Neural progenitor cell (in vitro differentiated cells): ENCODE results near the gene ZNF223. TPM values are rescaled to one million over a fixed set of nuclear protein-coding genes. Genes with fewer than 3 reads are reported as not detected.

Experiments used
- DNase-seq: peaks from one replicate; pipeline ENCODE4 v3.0.0-alpha.2; 2016; ENCODE audit warnings: low spot score
- H2AFZ ChIP-seq: fragments of 200-600 bp; sonication (generic); replicated peaks from 2 replicates; pipeline ENCODE4 v1.6.1; 2016; ENCODE audit warnings: antibody characterized with exemption
- H3F3A ChIP-seq: fragments of 200-600 bp; sonication (generic); 2 replicates; pipeline ENCODE4 v1.6.1; 2016; ENCODE audit warnings: antibody characterized with exemption, low read depth
- H3K27ac ChIP-seq: fragments of 200-600 bp; sonication (generic); 2 replicates; pipeline ENCODE4 v1.5.1; 2016; ENCODE audit warnings: mild to moderate bottlenecking
- H3K27me3 ChIP-seq: fragments of 200-600 bp; sonication (generic); 2 replicates; pipeline ENCODE4 v1.6.1; 2016; ENCODE audit warnings: mild to moderate bottlenecking, moderate library complexity
- H3K36me3 ChIP-seq: fragments of 200-600 bp; sonication (generic); 2 replicates; pipeline ENCODE4 v1.5.1; 2016
- H3K4me1 ChIP-seq: fragments of 200-600 bp; sonication (generic); 2 replicates; pipeline ENCODE4 v1.6.1; 2016; ENCODE audit warnings: mixed run types
- H3K4me2 ChIP-seq: fragments of 200-600 bp; sonication (generic); 2 replicates; pipeline ENCODE4 v1.6.1; 2016
- H3K4me3 ChIP-seq: fragments of 200-600 bp; sonication (generic); 2 replicates; pipeline ENCODE4 v1.5.1; 2016
- H3K79me2 ChIP-seq: fragments of 200-600 bp; sonication (generic); 2 replicates; pipeline ENCODE4 v1.6.1; 2016; ENCODE audit warnings: low read depth
- H3K9ac ChIP-seq: fragments of 200-600 bp; sonication (generic); 2 replicates; pipeline ENCODE4 v1.6.1; 2016
- H3K9me3 ChIP-seq: fragments of 200-600 bp; sonication (generic); 2 replicates; pipeline ENCODE4 v1.5.1; 2016; ENCODE audit warnings: low read depth
- H4K20me1 ChIP-seq: fragments of 200-600 bp; sonication (generic); 2 replicates; pipeline ENCODE4 v1.6.1; 2016; ENCODE audit warnings: low read depth
- H3K27ac Mint-ChIP-seq: 3 replicates; pipeline ENCODE4 v1.8.0; 2021; ENCODE audit warnings: mixed read lengths
- H3K27me3 Mint-ChIP-seq: 2 replicates; pipeline ENCODE4 v1.8.0; 2022; ENCODE audit warnings: low read depth, mild to moderate bottlenecking, inconsistent platforms, moderate library complexity, mixed read lengths; ENCODE audit not compliant: insufficient read depth
- H3K36me3 Mint-ChIP-seq: 3 replicates; pipeline ENCODE4 v1.8.0; 2021; ENCODE audit warnings: mixed read lengths
- H3K4me1 Mint-ChIP-seq: 3 replicates; pipeline ENCODE4 v1.8.0; 2021; ENCODE audit warnings: mixed read lengths
- H3K4me3 Mint-ChIP-seq: 3 replicates; pipeline ENCODE4 v1.8.0; 2021; ENCODE audit warnings: mild to moderate bottlenecking, moderate library complexity, mixed read lengths
- H3K9me3 Mint-ChIP-seq: 3 replicates; pipeline ENCODE4 v1.8.0; 2020; ENCODE audit warnings: mixed read lengths
- CTCF ChIP-seq: fragments of 200-600 bp; sonication (generic); IDR thresholded peaks from 2 replicates; pipeline ENCODE4 v1.5.1; 2017; ENCODE audit warnings: antibody characterized with exemption, mild to moderate bottlenecking
- EZH2 ChIP-seq: fragments of 200-600 bp; sonication (generic); IDR thresholded peaks from 2 replicates; pipeline ENCODE4 v1.6.1; 2017; ENCODE audit warnings: antibody characterized with exemption, mild to moderate bottlenecking, moderate library complexity
- EZH2phosphoT487 ChIP-seq: fragments of 200-600 bp; sonication (generic); IDR thresholded peaks from 2 replicates; pipeline ENCODE4 v1.6.1; 2017; ENCODE audit warnings: antibody characterized with exemption
- total RNA-seq: library from RNA; depleted of rRNA; stranded (reverse); fragments of >200 nt; gene quantifications from 2 replicates; pipeline ENCODE4 v1.2.3, GENCODE V29; 2015; ENCODE audit warnings: low replicate concordance

ZNF223 gene
- total RNA-seq, 1 donor from 2014 or later, result 21.1 TPM

GRCh38 chr19:44042147-44042546 lies 9.7 kb upstream of the ZNF223 start:
- TF ChIP-seq EZH2, result no peak
- no peak for TF ChIP-seq EZH2phosphoT487
- TF ChIP-seq CTCF, result no peak
- H2AFZ ChIP-seq, result no peak overlapping the region
- peaks cover 10% of the 10 kb centered on the region for H3K9me3 Mint-ChIP-seq

GRCh38 chr19:44050740-44051649 lies 841 bp upstream of the ZNF223 start:
- no peak overlapping the region for H3K27ac Mint-ChIP-seq
- H3K4me1 Mint-ChIP-seq, result peaks cover 12% of the 10 kb centered on the region
- peak overlapping the region; percentile 99 for H3K4me3 Mint-ChIP-seq
- Histone ChIP-seq H3K4me3 (peak overlapping the region; percentile 84), H4K20me1 (no peaks in the 10 kb centered on the region), H3K27ac (no peak overlapping the region), H3K79me2 (peaks cover 28% of the 10 kb centered on the region), H3K9ac (no peak overlapping the region), H3K4me1 (peaks cover 6% of the 10 kb centered on the region), H3K36me3 (peaks cover 4% of the 10 kb centered on the region), H2AFZ (peak overlapping the region; percentile 99), H3K27me3 (peaks cover 28% of the 10 kb centered on the region), H3K4me2 (peak overlapping the region; percentile 84), H3F3A (no peaks in the 10 kb centered on the region), H3K9me3 (no peaks in the 10 kb centered on the region)
- no peak for DNase-seq
- peaks cover 6% of the 10 kb centered on the region for H3K27me3 Mint-ChIP-seq
- H3K36me3 Mint-ChIP-seq, result peaks cover 15% of the 10 kb centered on the region
- H3K9me3 Mint-ChIP-seq, result no peaks in the 10 kb centered on the region
- TF ChIP-seq EZH2phosphoT487, result no peak
- TF ChIP-seq EZH2, result no peak
- no peak for TF ChIP-seq CTCF

More at GRCh38 chr19:44042147-44042546, 9.7 kb upstream of the ZNF223 start:
- Histone ChIP-seq H3K79me2 (no peaks in the 10 kb centered on the region), H3K27me3 (peaks cover under 1% of the 10 kb centered on the region), H4K20me1 (no peaks in the 10 kb centered on the region), H3K36me3 (no peaks in the 10 kb centered on the region), H3K4me3 (no peak overlapping the region), H3K27ac (no peak overlapping the region), H3K9me3 (no peaks in the 10 kb centered on the region), H3K9ac (no peak overlapping the region), H3K4me2 (no peak overlapping the region), H3F3A (no peaks in the 10 kb centered on the region), H3K4me1 (no peaks in the 10 kb centered on the region)
- DNase-seq, result no peak
- Mint-ChIP-seq H3K4me1 (no peaks in the 10 kb centered on the region), H3K27me3 (peaks cover 4% of the 10 kb centered on the region), H3K4me3 (no peak overlapping the region), H3K36me3 (no peaks in the 10 kb centered on the region), H3K27ac (no peak overlapping the region)

GRCh38 chr19:44055870-44056269 lies 4.0 kb downstream of the ZNF223 start:
- no peak for TF ChIP-seq CTCF
- TF ChIP-seq EZH2phosphoT487, result no peak
- TF ChIP-seq EZH2, result no peak
- H3K4me2 ChIP-seq, result no peak overlapping the region
- peaks cover 10% of the 10 kb centered on the region for H3K27me3 Mint-ChIP-seq
- no peak overlapping the region for H2AFZ ChIP-seq
- H3K27ac ChIP-seq, result no peak overlapping the region
- H4K20me1 ChIP-seq, result no peaks in the 10 kb centered on the region
- peaks cover 28% of the 10 kb centered on the region for H3K79me2 ChIP-seq
- peaks cover 38% of the 10 kb centered on the region for H3K36me3 Mint-ChIP-seq
- peaks cover 12% of the 10 kb centered on the region for H3K4me1 Mint-ChIP-seq
- no peak overlapping the region for H3K4me3 ChIP-seq
- no peaks in the 10 kb centered on the region for H3K9me3 Mint-ChIP-seq
- DNase-seq, result no peak
- peaks cover 4% of the 10 kb centered on the region for H3K36me3 ChIP-seq
- no peak overlapping the region for H3K27ac Mint-ChIP-seq
- H3K9ac ChIP-seq, result no peak overlapping the region
- H3F3A ChIP-seq, result no peaks in the 10 kb centered on the region
- H3K27me3 ChIP-seq, result no peaks in the 10 kb centered on the region
- H3K4me3 Mint-ChIP-seq, result no peak overlapping the region
- peaks cover 6% of the 10 kb centered on the region for H3K4me1 ChIP-seq
- no peaks in the 10 kb centered on the region for H3K9me3 ChIP-seq
